Measurements from ENCODE around the gene UIMC1. TPM values are rescaled to one million over a fixed set of nuclear protein-coding genes. Genes with fewer than 3 reads are reported as not detected.

The UIMC1 gene
- total and polyA plus RNA-seq, 2 donors (not counting 1 experiment from before 2014, with no cell fraction given), result 49.2 to 98.1 TPM

GRCh38 chr5:176899946-176900779, 106.4 kb downstream of the UIMC1 start:
- Histone ChIP-seq H3K4me3 (ENCODE audit: control extremely low read depth in 1 of 5, extremely low read depth in 1 of 5, insufficient read depth in 1 of 5, low read depth in 2 of 5, low read length in 4 of 5) (no peak overlapping the region), H3K4me1 (ENCODE audit: control insufficient read depth in 2 of 2, insufficient read depth in 2 of 2, low read length in 2 of 2) (peaks cover 5 to 11% of the 10 kb centered on the region in 2 donors), H3K4me2 (replicated peaks; ENCODE audit: low read depth, low read length, poor library complexity, severe bottlenecking) (no peak overlapping the region), H3K36me3 (replicated peaks in 1 of 2; ENCODE audit: control extremely low read depth in 1 of 2, control insufficient read depth in 1 of 2, extremely low read depth in 1 of 2, insufficient read depth in 2 of 2, low read length in 1 of 2) (peaks cover 12 to 19% of the 10 kb centered on the region in 2 experiments), H3K27me3 (replicated peaks in 1 of 4; ENCODE audit: control extremely low read depth in 1 of 4, control insufficient read depth in 3 of 4, insufficient read depth in 4 of 4, low read length in 3 of 4) (no peaks in the 10 kb centered on the region), H3K27ac (ENCODE audit: low read length in 2 of 2) (no peak overlapping the region), H3K9me3 (ENCODE audit: control extremely low read depth in 1 of 3, control insufficient read depth in 2 of 3, insufficient read depth in 1 of 3, low read length in 2 of 3) (peaks cover 0 to 4% (median 0%) of the 10 kb centered on the region in 3 donors), H3K79me2 (ENCODE audit: control insufficient read depth, insufficient read depth, low read length) (no peaks in the 10 kb centered on the region), H2AFZ (ENCODE audit: insufficient read depth, low read depth, low read length, poor library complexity, severe bottlenecking) (no peak overlapping the region), H3K9ac (ENCODE audit: low read length) (no peak overlapping the region), H4K20me1 (ENCODE audit: control insufficient read depth, insufficient read depth, low read length, poor library complexity, severe bottlenecking) (no peaks in the 10 kb centered on the region)
- ATAC-seq (ENCODE audit: low read depth), result no peak
- Mint-ChIP-seq H3K4me3 (no peak overlapping the region), H3K27ac (no peak overlapping the region), H3K4me1 (peaks cover 16% of the 10 kb centered on the region), H3K9me3 (ENCODE audit: insufficient read depth) (no peaks in the 10 kb centered on the region), H3K27me3 (peaks cover 5% of the 10 kb centered on the region)
- TF ChIP-seq EZH2 (IDR thresholded peaks at IDR 0.05; ENCODE audit: borderline replicate concordance, insufficient read depth, low read depth, low read length, poor library complexity, severe bottlenecking) (no peak), CTCF (IDR thresholded peaks at IDR 0.05) (no peak)
- intact Hi-C loops (cut with micrococcal nuclease), result no loop called here
- 97% methylated on average over 3 of the region's 4 CpGs for WGBS (ENCODE audit: insufficient coverage)
- DNase-seq, result no peak
- ChIA-PET POLR2A (no interaction called here), CTCF (no interaction called here)

- H3K27me3 ChIP-seq (replicated peaks in 1 of 4; ENCODE audit: control extremely low read depth in 1 of 4, control insufficient read depth in 3 of 4, insufficient read depth in 4 of 4, low read length in 3 of 4), result no peaks in the 10 kb centered on the region
- peaks cover 5 to 11% of the 10 kb centered on the region in 2 donors for H3K4me1 ChIP-seq (ENCODE audit: control insufficient read depth in 2 of 2, insufficient read depth in 2 of 2, low read length in 2 of 2)
- peak within 1 kb of the TSS in 1 of 5 experiments; percentile 12 for H3K4me3 ChIP-seq (ENCODE audit: control extremely low read depth in 1 of 5, extremely low read depth in 1 of 5, insufficient read depth in 1 of 5, low read depth in 2 of 5, low read length in 4 of 5)
- H3K4me2 ChIP-seq (replicated peaks; ENCODE audit: low read depth, low read length, poor library complexity, severe bottlenecking), result peak within 1 kb of the TSS; percentile 40
- Mint-ChIP-seq H3K4me1 (peaks cover 16% of the 10 kb centered on the region), H3K4me3 (no peak within 1 kb of the TSS), H3K9me3 (ENCODE audit: insufficient read depth) (no peaks in the 10 kb centered on the region), H3K27me3 (peaks cover 5% of the 10 kb centered on the region), H3K27ac (no peak within 1 kb of the TSS)
- POLR2A ChIA-PET, result no interaction called here
- 28% methylated on average over 6 of the region's 9 CpGs for WGBS (ENCODE audit: insufficient coverage)
- peaks cover 8 to 13% of the 10 kb centered on the region in 2 experiments for H3K36me3 ChIP-seq (replicated peaks in 1 of 2; ENCODE audit: control extremely low read depth in 1 of 2, control insufficient read depth in 1 of 2, extremely low read depth in 1 of 2, insufficient read depth in 2 of 2, low read length in 1 of 2)
- H4K20me1 ChIP-seq (ENCODE audit: control insufficient read depth, insufficient read depth, low read length, poor library complexity, severe bottlenecking), result no peaks in the 10 kb centered on the region
- intact Hi-C loops (cut with micrococcal nuclease), result no loop called here
- H3K9me3 ChIP-seq (ENCODE audit: control extremely low read depth in 1 of 3, control insufficient read depth in 2 of 3, insufficient read depth in 1 of 3, low read length in 2 of 3), result peaks cover 0 to 4% (median 0%) of the 10 kb centered on the region in 3 donors
- DNase-seq (no peak), ATAC-seq (ENCODE audit: low read depth) (no peak)
- CTCF ChIA-PET, result no interaction called here
- no peaks in the 10 kb centered on the region for H3K79me2 ChIP-seq (ENCODE audit: control insufficient read depth, insufficient read depth, low read length)
- no peak within 1 kb of the TSS for H3K9ac ChIP-seq (ENCODE audit: low read length)
- TF ChIP-seq CTCF (IDR thresholded peaks at IDR 0.05) (no peak), EZH2 (IDR thresholded peaks at IDR 0.05; ENCODE audit: borderline replicate concordance, insufficient read depth, low read depth, low read length, poor library complexity, severe bottlenecking) (no peak)
- no peak within 1 kb of the TSS for H3K27ac ChIP-seq (ENCODE audit: low read length in 2 of 2)
- H2AFZ ChIP-seq (ENCODE audit: insufficient read depth, low read depth, low read length, poor library complexity, severe bottlenecking), result no peak within 1 kb of the TSS
These were observed 107.2 kb downstream of the UIMC1 start, which contains the start of gene HK3 for GRCh38 chr5:176899296-176899891. TSS of gene HK3 (minus strand) at chr5:176899346. CDS start at chr5:176896159, 3,187 bp downstream.

Data from B cell (primary cell).